ENCODE measurements around the gene ANTXR1.

DNA sequence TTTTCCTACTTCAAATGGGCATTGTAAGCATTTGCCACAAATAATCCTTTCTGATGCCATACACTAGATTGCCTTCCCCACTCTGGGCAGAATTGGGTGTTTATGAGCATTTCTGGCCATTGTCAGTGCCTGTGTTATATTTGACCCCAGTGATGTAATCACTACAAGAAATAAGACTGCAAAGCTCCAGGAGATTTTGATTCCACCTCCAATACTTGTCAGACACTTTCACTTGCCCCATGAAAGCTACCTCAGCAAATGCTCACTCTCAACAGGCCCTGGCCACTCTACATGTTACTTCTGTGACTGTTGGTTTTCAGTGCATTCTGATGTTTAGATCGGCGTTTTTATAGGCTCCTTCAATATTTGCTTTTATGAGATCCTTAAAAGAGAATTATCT is 239.0 kb downstream of the ANTXR1 start:
- TF ChIP-seq, protein P1, sequence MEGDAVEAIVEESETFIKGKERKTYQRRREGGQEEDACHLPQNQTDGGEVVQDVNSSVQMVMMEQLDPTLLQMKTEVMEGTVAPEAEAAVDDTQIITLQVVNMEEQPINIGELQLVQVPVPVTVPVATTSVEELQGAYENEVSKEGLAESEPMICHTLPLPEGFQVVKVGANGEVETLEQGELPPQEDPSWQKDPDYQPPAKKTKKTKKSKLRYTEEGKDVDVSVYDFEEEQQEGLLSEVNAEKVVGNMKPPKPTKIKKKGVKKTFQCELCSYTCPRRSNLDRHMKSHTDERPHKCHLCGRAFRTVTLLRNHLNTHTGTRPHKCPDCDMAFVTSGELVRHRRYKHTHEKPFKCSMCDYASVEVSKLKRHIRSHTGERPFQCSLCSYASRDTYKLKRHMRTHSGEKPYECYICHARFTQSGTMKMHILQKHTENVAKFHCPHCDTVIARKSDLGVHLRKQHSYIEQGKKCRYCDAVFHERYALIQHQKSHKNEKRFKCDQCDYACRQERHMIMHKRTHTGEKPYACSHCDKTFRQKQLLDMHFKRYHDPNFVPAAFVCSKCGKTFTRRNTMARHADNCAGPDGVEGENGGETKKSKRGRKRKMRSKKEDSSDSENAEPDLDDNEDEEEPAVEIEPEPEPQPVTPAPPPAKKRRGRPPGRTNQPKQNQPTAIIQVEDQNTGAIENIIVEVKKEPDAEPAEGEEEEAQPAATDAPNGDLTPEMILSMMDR (IDR thresholded peaks at IDR 0.05; ENCODE audit: low read depth, low read length), result no peak
- no peak for TF ChIP-seq EZH2phosphoT487 (IDR thresholded peaks at IDR 0.05; ENCODE audit: low read depth)
